Germinal center (tissue), 1 donor: Measurements from ENCODE around the gene HEBP1.

Experiments
- DNase-seq: peaks from one replicate; pipeline ENCODE4 v3.0.0; 2012; ENCODE audit warnings: mixed read lengths, low spot score

The HEBP1 gene

GRCh38 chr12:12990700-12991468, 9.2 kb downstream of the HEBP1 start:
- DNase-seq: no peak

GRCh38 chr12:12987421-12987820, 12.6 kb downstream of the HEBP1 start:
- DNase-seq: no peak

GRCh38 chr12:12986775-12987331, 13.2 kb downstream of the HEBP1 start:
- DNase-seq: no peak

- no peak for DNase-seq
These were observed 14.2 kb downstream of the HEBP1 start for GRCh38 chr12:12985817-12986408.

GRCh38 chr12:12984149-12984548, 15.9 kb downstream of the HEBP1 start:
- DNase-seq: no peak

GRCh38 chr12:12983420-12984035, 16.5 kb downstream of the HEBP1 start:
- no peak for DNase-seq

- DNase-seq: no peak
These were observed 17.7 kb downstream of the HEBP1 start for GRCh38 chr12:12982331-12982730.

- DNase-seq: no peak
These were observed 20.3 kb downstream of the HEBP1 start for GRCh38 chr12:12979731-12980259.

- no peak for DNase-seq
These were observed 20.9 kb downstream of the HEBP1 start for GRCh38 chr12:12979126-12979525.

GRCh38 chr12:12977231-12977630, 22.8 kb downstream of the HEBP1 start:
- DNase-seq: no peak

- DNase-seq: no peak
These were observed 23.7 kb downstream of the HEBP1 start for GRCh38 chr12:12976366-12976765.

- no peak for DNase-seq
These were observed 24.6 kb downstream of the HEBP1 start for GRCh38 chr12:12975322-12976077.

GRCh38 chr12:12974211-12974610, 25.9 kb downstream of the HEBP1 start:
- no peak for DNase-seq

GRCh38 chr12:12973019-12973418, 27.0 kb downstream of the HEBP1 start:
- DNase-seq: no peak

GRCh38 chr12:12965836-12966235, 34.2 kb downstream of the HEBP1 start:
- DNase-seq: no peak

- DNase-seq: no peak
These were observed 35.8 kb downstream of the HEBP1 start for GRCh38 chr12:12964255-12964654.

GRCh38 chr12:12960639-12961209, 39.3 kb downstream of the HEBP1 start:
- no peak for DNase-seq

- DNase-seq: no peak
These were observed 41.2 kb downstream of the HEBP1 start for GRCh38 chr12:12958886-12959285.

- DNase-seq: no peak
These were observed 45.0 kb downstream of the HEBP1 start for GRCh38 chr12:12954878-12955625.

GRCh38 chr12:12954356-12954755, 45.7 kb downstream of the HEBP1 start:
- DNase-seq: no peak

- no peak for DNase-seq
These were observed 48.0 kb downstream of the HEBP1 start, which contains the start of gene GPRC5D for GRCh38 chr12:12952036-12952435. Gene GPRC5D, minus strand, starts transcription at chr12:12952170. Its CDS starts 1,786 bp downstream, at chr12:12950384.
